HCT116 (cell line): ENCODE measurements around the gene PCLO. TPM values are rescaled to one million over a fixed set of nuclear protein-coding genes. Genes with fewer than 3 reads are reported as not detected.

Experiments
- ATAC-seq: fragments of 200-7000 bp; cut with Tn5 transposase; 2 replicates; pipeline ENCODE4 v1.9.1; 2020; ENCODE audit warnings: mild to moderate bottlenecking, moderate library complexity
- BruUV-seq: library from RNA; stranded (reverse); fragments of 400-500 nt; replicated peaks from 2 replicates; lab custom pipeline; 2021; lab: Mats Ljungman, UMichigan
- CTCF ChIA-PET: fragments of 300-600 bp; sonication (Branson Sonifier 250); formaldehyde crosslinking; loops from one replicate; lab custom pipeline; 2021; ENCODE audit warnings: antibody characterized with exemption; lab: Charles Lee
- POLR2A ChIA-PET: fragments of 300-600, 350-600 bp; sonication (Branson Sonifier 250); formaldehyde crosslinking; loops from one replicate; lab custom pipeline; 2021; ENCODE audit warnings: antibody characterized with exemption; lab: Charles Lee
- RAD21 ChIA-PET, 2 experiments: fragments of 300-600 bp; sonication (Branson Sonifier 250); formaldehyde crosslinking; loops; one replicate each; lab custom pipeline; 2023; ENCODE audit warnings: low total read pairs in 2 of 2; ENCODE audit not compliant: uncharacterized antibody in 2 of 2, unreplicated experiment in 2 of 2, low non-redundant PET in 1 of 2; lab: Charles Lee
- DNase-seq: peaks from one replicate; pipeline ENCODE4 v3.0.0-alpha.2; 2010; ENCODE audit warnings: low read depth, low spot score
- H2AFZ ChIP-seq: fragments of 200-600 bp; shearing (Covaris generic), sonication (generic); 2 replicates; pipeline ENCODE4 v1.6.1; 2017; ENCODE audit warnings: low read depth, mixed run types, mixed read lengths, antibody characterized with exemption, low read length; ENCODE audit not compliant: poor library complexity, severe bottlenecking
- H3K27ac ChIP-seq: 2 replicates; pipeline ENCODE4 v1.5.1; 2012; ENCODE audit warnings: low read depth, low read length
- H3K27me3 ChIP-seq: fragments of 200-600 bp; sonication (generic); 2 replicates; pipeline ENCODE4 v1.6.1; 2016; ENCODE audit warnings: mixed run types, low read length, mixed read lengths; ENCODE audit not compliant: insufficient read depth
- H3K36me3 ChIP-seq, 2 experiments: fragments of 200-500 bp in 1 of 2; fragments of 200-600 bp in 1 of 2; sonication (Bioruptor generic) in 1 of 2; sonication (generic) in 1 of 2; 2 replicates each; pipeline versions ENCODE4 v1.5.1 to v1.6.1; 2014 to 2016; ENCODE audit warnings: low read length in 2 of 2, inconsistent platforms in 1 of 2, mixed read lengths in 1 of 2, mixed run types in 1 of 2; ENCODE audit not compliant: insufficient read depth in 2 of 2, control insufficient read depth in 1 of 2
- H3K4me1 ChIP-seq, 2 experiments: fragments of 200-600 bp in 1 of 2; sonication (generic) in 1 of 2; 2 replicates each; pipeline versions ENCODE4 v1.5.1 to v1.6.1; 2012 to 2017; ENCODE audit warnings: low read length in 2 of 2, inconsistent platforms in 1 of 2, mild to moderate bottlenecking in 1 of 2, mixed read lengths in 1 of 2, mixed run types in 1 of 2, moderate library complexity in 1 of 2; ENCODE audit not compliant: insufficient read depth in 2 of 2, control insufficient read depth in 1 of 2
- H3K4me2 ChIP-seq: fragments of 200-600 bp; sonication (generic); 2 replicates; pipeline ENCODE4 v1.6.1; 2017; ENCODE audit warnings: mixed run types, low read length, mixed read lengths
- H3K4me3 ChIP-seq, 2 experiments: fragments of 200-600 bp in 1 of 2; sonication (generic) in 1 of 2; replicated peaks in 1 of 2; 2 replicates each; pipeline ENCODE4 v1.5.1; 2011 to 2016; ENCODE audit warnings: low read length in 2 of 2, control low read depth in 1 of 2, low read depth in 1 of 2, mild to moderate bottlenecking in 1 of 2, mixed read lengths in 1 of 2, mixed run types in 1 of 2
- H3K79me2 ChIP-seq: fragments of 200-600 bp; sonication (generic); 2 replicates; pipeline ENCODE4 v1.6.1; 2017; ENCODE audit warnings: mild to moderate bottlenecking, mixed run types, low read length, moderate library complexity, mixed read lengths; ENCODE audit not compliant: insufficient read depth
- H3K9ac ChIP-seq: fragments of 200-600 bp; sonication (generic); 2 replicates; pipeline ENCODE4 v1.6.1; 2016; ENCODE audit warnings: low read length, mixed read lengths
- H3K9me2 ChIP-seq: fragments of 200-600 bp; sonication (generic), shearing (Covaris generic); 2 replicates; pipeline ENCODE4 v1.6.1; 2017; ENCODE audit warnings: mixed run types, mild to moderate bottlenecking, moderate library complexity; ENCODE audit not compliant: insufficient read depth
- H3K9me3 ChIP-seq, 2 experiments: fragments of 200-500 bp in 1 of 2; fragments of 200-600 bp in 1 of 2; sonication (Bioruptor generic) in 1 of 2; sonication (generic) in 1 of 2; 2 replicates each; pipeline ENCODE4 v1.6.1; 2014 to 2017; ENCODE audit warnings: low read length in 2 of 2, mixed read lengths in 2 of 2, inconsistent platforms in 1 of 2, low read depth in 1 of 2, mild to moderate bottlenecking in 1 of 2, mixed run types in 1 of 2, moderate library complexity in 1 of 2; ENCODE audit not compliant: control insufficient read depth in 1 of 2, insufficient read depth in 1 of 2
- H4K20me1 ChIP-seq: fragments of 200-600 bp; sonication (generic), shearing (Covaris generic); 2 replicates; pipeline ENCODE4 v1.6.1; 2017; ENCODE audit warnings: mixed run types, mild to moderate bottlenecking, moderate library complexity; ENCODE audit not compliant: insufficient read depth
- CEBPB ChIP-seq: IDR thresholded peaks from 2 replicates; pipeline ENCODE4 v1.6.1; 2012; ENCODE audit warnings: low read depth
- EZH2 ChIP-seq: fragments of 200-600 bp; sonication (generic); IDR thresholded peaks from 2 replicates; pipeline ENCODE4 v1.6.1; 2017; ENCODE audit warnings: antibody characterized with exemption, mixed run types
- EZH2phosphoT487 ChIP-seq: fragments of 200-600 bp; IDR thresholded peaks from 2 replicates; pipeline ENCODE4 v1.6.1; 2018; ENCODE audit warnings: antibody characterized with exemption, borderline replicate concordance
- JUND ChIP-seq: IDR thresholded peaks from 2 replicates; pipeline ENCODE4 v1.6.1; 2012
- RAD21 ChIP-seq: IDR thresholded peaks from 2 replicates; pipeline ENCODE4 v1.6.1; 2012; ENCODE audit warnings: low read depth, mild to moderate bottlenecking
- SP1 ChIP-seq: IDR thresholded peaks from 2 replicates; pipeline ENCODE4 v1.6.1; 2012; ENCODE audit warnings: low read depth
- SRF ChIP-seq: IDR thresholded peaks from 2 replicates; pipeline ENCODE4 v1.6.1; 2012; ENCODE audit warnings: low read depth
- TCF7L2 ChIP-seq: IDR thresholded peaks from 2 replicates; pipeline ENCODE4 v1.7.0; 2011; ENCODE audit warnings: borderline replicate concordance, inconsistent platforms; ENCODE audit not compliant: insufficient read depth, insufficient read length; ENCODE audit errors: extremely low read depth
- YY1 ChIP-seq: IDR thresholded peaks from 2 replicates; pipeline ENCODE4 v1.6.1; 2011; ENCODE audit warnings: low read length, low read depth, moderate library complexity, mild to moderate bottlenecking; ENCODE audit not compliant: insufficient replicate concordance; ENCODE audit errors: extremely low read depth
- ZNF274 ChIP-seq: fragments of 200-500 bp; sonication (Bioruptor generic); IDR thresholded peaks from 2 replicates; pipeline ENCODE4 v1.6.1; 2014; ENCODE audit warnings: mild to moderate bottlenecking, low read depth, low read length, inconsistent platforms
- intact Hi-C: fragments of 100-400 bp; cut with micrococcal nuclease; formaldehyde crosslinking; loops from 2 replicates; pipeline ENCODE4 v1.10.0; 2022
- total RNA-seq: library from RNA; stranded (reverse); gene quantifications from one replicate; pipeline ENCODE4 v1.2.1, GENCODE V29; 2021; ENCODE audit not compliant: unreplicated experiment
- TF ChIP-seq, protein P1 (sequence below): IDR thresholded peaks from 2 replicates; pipeline ENCODE4 v1.6.1; 2012

PCLO gene
- total RNA-seq, 1 experiment from 2014 or later: 2.4 TPM

GRCh38 chr7:82823073-82823472 is 339.6 kb downstream of the PCLO start:
- Histone ChIP-seq H3K9me3 (no peaks in the 10 kb centered on the region), H3K4me3 (no peak overlapping the region), H3K4me2 (no peak overlapping the region), H3K4me1 (no peaks in the 10 kb centered on the region), H4K20me1 (no peaks in the 10 kb centered on the region), H2AFZ (no peak overlapping the region), H3K27me3 (no peaks in the 10 kb centered on the region), H3K36me3 (no peaks in the 10 kb centered on the region), H3K9ac (no peak overlapping the region)
- ATAC-seq (no peak), DNase-seq (no peak)
- CTCF ChIA-PET: no interaction called here
- no TSS peak for BruUV-seq
- POLR2A ChIA-PET: no interaction called here
- RAD21 ChIA-PET: no interaction called here
- TF ChIP-seq EZH2 (no peak), RAD21 (no peak), SP1 (no peak), SRF (no peak), TCF7L2 (no peak), ZNF274 (no peak), EZH2phosphoT487 (no peak), YY1 (no peak), JUND (no peak)
- TF ChIP-seq, all 23 proteins: peak for 0
- Histone ChIP-seq H3K9me2 (no peaks in the 10 kb centered on the region), H3K27ac (no peak overlapping the region), H3K79me2 (no peaks in the 10 kb centered on the region)
- intact Hi-C loops: no loop called here

- BruUV-seq: no TSS peak
- intact Hi-C loops: no loop called here
- ATAC-seq (no peak), DNase-seq (no peak)
- Histone ChIP-seq H4K20me1 (no peaks in the 10 kb centered on the region), H2AFZ (no peak overlapping the region), H3K4me2 (no peak overlapping the region), H3K4me3 (no peak overlapping the region), H3K9ac (no peak overlapping the region), H3K36me3 (no peaks in the 10 kb centered on the region), H3K27me3 (no peaks in the 10 kb centered on the region), H3K79me2 (no peaks in the 10 kb centered on the region), H3K9me3 (no peaks in the 10 kb centered on the region), H3K9me2 (no peaks in the 10 kb centered on the region), H3K4me1 (no peaks in the 10 kb centered on the region), H3K27ac (no peak overlapping the region)
- ChIA-PET CTCF (interaction anchor here (1.8 kb wide), 1 partner anchor 11 kb away, joined by 5 read pairs; no protein-coding TSS in a partner anchor), RAD21 (no interaction called here), POLR2A (no interaction called here)
- no peak for TF ChIP-seq TCF7L2
- TF ChIP-seq, protein P1, sequence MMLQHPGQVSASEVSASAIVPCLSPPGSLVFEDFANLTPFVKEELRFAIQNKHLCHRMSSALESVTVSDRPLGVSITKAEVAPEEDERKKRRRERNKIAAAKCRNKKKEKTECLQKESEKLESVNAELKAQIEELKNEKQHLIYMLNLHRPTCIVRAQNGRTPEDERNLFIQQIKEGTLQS: no peak
- no peak for TF ChIP-seq CEBPB
- no peak for TF ChIP-seq JUND
Observed at GRCh38 chr7:82821037-82821436, 341.6 kb downstream of the PCLO start.
